Activated T-helper 17 cell treated with anti-CD3 and anti-CD28 coated beads, Interleukin-2, amount 50 U/mL, for 72 hours (primary cell): ENCODE results near the gene HLA-A. TPM values are rescaled to one million over a fixed set of nuclear protein-coding genes. Genes with fewer than 3 reads are reported as not detected.

Experiments used
- ATAC-seq: fragments of 150-1000 bp; cut with Tn5 transposase; replicated peaks from 2 replicates; pipeline ENCODE4 v1.10.0; 2021; ENCODE audit warnings: mild to moderate bottlenecking, moderate library complexity
- H3K27ac Mint-ChIP-seq: one replicate; pipeline ENCODE4 v1.8.0; 2022; ENCODE audit warnings: mixed read lengths
- H3K27me3 Mint-ChIP-seq: one replicate; pipeline ENCODE4 v1.8.0; 2022; ENCODE audit warnings: mixed read lengths
- H3K36me3 Mint-ChIP-seq: one replicate; pipeline ENCODE4 v1.8.0; 2022; ENCODE audit warnings: low read depth, mild to moderate bottlenecking, mixed read lengths
- H3K4me1 Mint-ChIP-seq: one replicate; pipeline ENCODE4 v1.8.0; 2022; ENCODE audit warnings: mixed read lengths
- H3K4me3 Mint-ChIP-seq: one replicate; pipeline ENCODE4 v1.8.0; 2022; ENCODE audit warnings: mild to moderate bottlenecking, mixed read lengths
- H3K9me3 Mint-ChIP-seq: one replicate; pipeline ENCODE4 v1.8.0; 2022; ENCODE audit warnings: mixed read lengths
- total RNA-seq, 2 donors: library from RNA; stranded (reverse); gene quantifications; one replicate each; pipeline ENCODE4 v1.2.3, GENCODE V29; 2022

HLA-A gene
- total RNA-seq, 2 donors from 2014 or later = 1,094 to 1,926 TPM

DNA sequence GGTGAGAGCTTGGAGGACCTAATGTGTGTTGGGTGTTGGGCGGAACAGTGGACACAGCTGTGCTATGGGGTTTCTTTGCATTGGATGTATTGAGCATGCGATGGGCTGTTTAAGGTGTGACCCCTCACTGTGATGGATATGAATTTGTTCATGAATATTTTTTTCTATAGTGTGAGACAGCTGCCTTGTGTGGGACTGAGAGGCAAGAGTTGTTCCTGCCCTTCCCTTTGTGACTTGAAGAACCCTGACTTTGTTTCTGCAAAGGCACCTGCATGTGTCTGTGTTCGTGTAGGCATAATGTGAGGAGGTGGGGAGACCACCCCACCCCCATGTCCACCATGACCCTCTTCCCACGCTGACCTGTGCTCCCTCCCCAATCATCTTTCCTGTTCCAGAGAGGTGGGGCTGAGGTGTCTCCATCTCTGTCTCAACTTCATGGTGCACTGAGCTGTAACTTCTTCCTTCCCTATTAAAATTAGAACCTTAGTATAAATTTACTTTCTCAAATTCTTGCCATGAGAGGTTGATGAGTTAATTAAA lies 3.0 kb downstream of the HLA-A start:
- peaks cover 60% of the 10 kb centered on the region for H3K36me3 Mint-ChIP-seq
- ATAC-seq = no peak
- H3K9me3 Mint-ChIP-seq = no peaks in the 10 kb centered on the region
- H3K27ac Mint-ChIP-seq = peak overlapping the region; percentile 89
- peak overlapping the region; percentile 99 for H3K4me3 Mint-ChIP-seq
- H3K27me3 Mint-ChIP-seq = no peaks in the 10 kb centered on the region
- peaks cover 20% of the 10 kb centered on the region for H3K4me1 Mint-ChIP-seq

- H3K4me3 Mint-ChIP-seq = peak overlapping the region; percentile 99
Observed at GRCh38 chr6:29946223-29947076, 4.1 kb downstream of the HLA-A start.

DNA sequence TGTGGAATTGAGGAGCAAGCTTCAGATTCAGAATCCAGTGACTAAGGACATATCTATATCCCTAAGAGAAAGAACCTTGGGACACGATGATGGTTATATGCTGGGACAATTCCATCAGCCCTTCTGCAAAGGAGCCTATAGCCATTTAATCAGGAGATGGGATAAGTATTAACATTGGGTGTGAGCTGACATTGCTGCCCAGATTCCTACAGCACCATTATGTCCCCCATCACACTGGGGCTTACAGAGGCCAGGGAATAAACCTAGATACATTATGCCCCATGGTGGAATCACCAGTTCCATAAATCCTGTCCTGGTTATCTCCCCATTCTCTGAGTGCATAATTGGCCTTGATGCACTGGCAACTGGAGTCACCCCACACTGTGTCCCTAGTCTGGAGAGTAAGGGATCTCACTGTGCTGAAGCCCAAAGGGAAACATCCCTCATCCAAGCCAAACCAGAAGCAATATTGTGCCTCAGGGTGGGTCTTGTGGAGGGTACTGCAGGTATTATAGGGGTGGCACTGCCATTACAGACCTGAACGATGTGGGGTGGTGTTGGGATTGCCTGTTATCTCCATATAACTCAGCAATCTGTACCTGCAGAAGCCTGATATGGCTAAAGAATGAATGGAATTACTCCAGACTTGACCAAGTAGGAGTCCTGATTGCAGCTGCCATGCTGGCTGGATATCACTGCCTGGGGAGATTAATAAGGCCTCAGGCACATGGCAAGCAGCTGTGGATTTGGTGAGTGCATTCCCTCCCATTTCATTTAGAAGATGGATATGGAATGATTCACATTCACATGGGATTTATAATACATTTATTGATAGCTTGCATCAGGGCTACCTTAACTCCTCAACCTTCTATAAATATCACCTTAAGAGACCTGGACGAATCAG lies 5.0 kb downstream of the HLA-A start:
- H3K9me3 Mint-ChIP-seq = no peaks in the 10 kb centered on the region
- H3K36me3 Mint-ChIP-seq = peaks cover 51% of the 10 kb centered on the region
- H3K27ac Mint-ChIP-seq = no peak overlapping the region
- no peaks in the 10 kb centered on the region for H3K27me3 Mint-ChIP-seq
- peak overlapping the region; percentile 99 for H3K4me3 Mint-ChIP-seq
- H3K4me1 Mint-ChIP-seq = peaks cover 14% of the 10 kb centered on the region
- no peak for ATAC-seq

More at GRCh38 chr6:29946223-29947076, 4.1 kb downstream of the HLA-A start:
- Mint-ChIP-seq H3K27me3 (no peaks in the 10 kb centered on the region), H3K36me3 (peaks cover 60% of the 10 kb centered on the region), H3K9me3 (no peaks in the 10 kb centered on the region), H3K4me1 (peaks cover 14% of the 10 kb centered on the region), H3K27ac (peak overlapping the region; percentile 89)
- ATAC-seq = no peak

DNA sequence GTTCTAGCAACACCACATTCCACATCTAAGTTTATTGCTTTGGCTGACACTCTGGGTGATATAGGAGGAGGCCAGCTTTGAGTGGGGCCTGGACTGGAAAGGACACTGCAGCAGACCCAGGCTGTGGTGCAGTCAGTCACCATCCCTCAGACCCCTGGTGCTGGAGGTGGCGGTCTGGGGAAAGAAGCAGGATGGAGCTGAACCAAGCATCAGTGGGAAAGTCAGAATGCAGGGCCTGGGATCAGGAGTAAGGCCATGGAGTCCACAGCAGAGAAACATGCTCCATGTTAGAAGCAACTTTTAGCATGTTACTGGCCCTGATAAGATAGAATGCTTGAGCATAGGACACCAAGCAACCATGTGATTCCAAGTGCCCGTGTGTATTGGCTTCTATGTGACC lies 5.9 kb downstream of the HLA-A start:
- H3K4me3 Mint-ChIP-seq = no peak overlapping the region
- H3K4me1 Mint-ChIP-seq = peaks cover 14% of the 10 kb centered on the region
- ATAC-seq = peak; percentile 11
- no peaks in the 10 kb centered on the region for H3K9me3 Mint-ChIP-seq
- no peaks in the 10 kb centered on the region for H3K27me3 Mint-ChIP-seq
- peaks cover 42% of the 10 kb centered on the region for H3K36me3 Mint-ChIP-seq
- H3K27ac Mint-ChIP-seq = no peak overlapping the region

- no peak overlapping the region for H3K27ac Mint-ChIP-seq
- no peaks in the 10 kb centered on the region for H3K9me3 Mint-ChIP-seq
- no peak for ATAC-seq
Observed at GRCh38 chr6:29949934-29950333, 7.6 kb downstream of the HLA-A start.

DNA sequence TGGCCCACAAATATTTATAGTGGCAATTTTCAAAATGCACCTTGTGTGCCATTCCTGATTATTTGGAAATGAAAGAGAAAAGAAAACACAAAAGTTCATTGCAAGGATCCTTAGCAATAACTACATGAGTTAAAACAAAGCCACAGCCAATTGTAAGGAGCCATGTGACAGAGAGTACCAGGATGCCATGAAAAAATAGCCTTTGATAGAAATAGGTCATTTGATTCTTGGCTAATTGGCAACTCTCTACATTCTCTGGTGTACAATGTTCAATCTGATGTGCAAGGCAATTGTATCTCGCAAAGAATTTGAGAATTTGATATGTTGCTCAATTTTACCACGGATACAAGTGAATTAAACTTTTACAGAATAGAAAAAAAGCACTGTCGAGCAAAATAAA lies 9.6 kb downstream of the HLA-A start:
- Mint-ChIP-seq H3K27me3 (no peaks in the 10 kb centered on the region), H3K4me1 (no peaks in the 10 kb centered on the region), H3K9me3 (no peaks in the 10 kb centered on the region), H3K4me3 (no peak overlapping the region), H3K27ac (no peak overlapping the region), H3K36me3 (peaks cover 6% of the 10 kb centered on the region)
- ATAC-seq = no peak

More at GRCh38 chr6:29949934-29950333, 7.6 kb downstream of the HLA-A start:
- H3K4me3 Mint-ChIP-seq = no peak overlapping the region
- no peaks in the 10 kb centered on the region for H3K27me3 Mint-ChIP-seq
- H3K36me3 Mint-ChIP-seq = peaks cover 25% of the 10 kb centered on the region
- H3K4me1 Mint-ChIP-seq = peaks cover 14% of the 10 kb centered on the region

DNA sequence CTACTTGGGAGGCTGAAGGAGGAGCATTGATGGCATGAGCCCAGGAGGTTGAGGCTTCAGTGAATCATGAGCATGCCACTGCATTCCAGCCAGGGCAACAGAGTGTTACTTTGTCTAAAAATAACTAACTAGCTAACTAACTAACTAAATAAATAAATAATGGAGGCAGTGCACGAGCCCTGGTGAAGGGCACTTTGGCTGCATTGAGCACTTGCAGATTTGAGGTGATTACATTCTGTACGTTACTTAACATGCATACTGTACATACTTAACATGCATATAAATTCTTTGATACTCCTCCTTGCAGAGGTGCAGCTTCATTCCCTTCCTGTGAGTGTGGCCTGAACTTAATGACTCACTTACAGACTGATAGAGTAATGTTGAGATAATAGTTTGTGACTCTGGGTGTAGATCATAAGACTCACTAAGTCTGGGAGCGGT lies 10.7 kb downstream of the HLA-A start:
- no peaks in the 10 kb centered on the region for H3K4me1 Mint-ChIP-seq
- H3K36me3 Mint-ChIP-seq = peaks cover 4% of the 10 kb centered on the region
- no peak overlapping the region for H3K27ac Mint-ChIP-seq
- H3K4me3 Mint-ChIP-seq = no peak overlapping the region
- no peak for ATAC-seq
- H3K27me3 Mint-ChIP-seq = no peaks in the 10 kb centered on the region
- H3K9me3 Mint-ChIP-seq = no peaks in the 10 kb centered on the region

DNA sequence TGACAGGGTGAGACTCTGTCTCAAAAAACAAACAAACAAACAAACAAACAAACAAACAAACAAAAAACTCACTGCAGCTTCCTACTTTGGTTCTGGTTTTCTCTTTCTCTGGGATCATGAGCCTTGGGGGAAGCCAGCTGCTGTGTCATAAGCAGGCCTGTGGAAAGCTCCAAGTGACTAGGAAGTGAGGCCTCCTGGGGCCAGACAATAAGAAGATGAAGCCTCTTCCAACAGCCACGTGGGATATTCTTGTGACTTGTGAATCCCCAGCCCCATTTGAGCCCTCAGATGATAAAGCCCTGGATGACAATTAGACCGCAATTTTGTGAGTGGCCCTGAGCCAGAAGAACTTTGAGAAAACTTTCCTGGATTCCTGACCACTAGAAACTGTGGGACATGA lies 11.4 kb downstream of the HLA-A start:
- Mint-ChIP-seq H3K27me3 (no peaks in the 10 kb centered on the region), H3K9me3 (no peaks in the 10 kb centered on the region), H3K4me1 (no peaks in the 10 kb centered on the region), H3K36me3 (peaks cover under 1% of the 10 kb centered on the region), H3K27ac (no peak overlapping the region), H3K4me3 (no peak overlapping the region)
- no peak for ATAC-seq

GRCh38 chr6:29954272-29954671 lies 11.9 kb downstream of the HLA-A start:
- Mint-ChIP-seq H3K27ac (no peak overlapping the region), H3K4me1 (no peaks in the 10 kb centered on the region)

GRCh38 chr6:29955783-29956182 lies 13.5 kb downstream of the HLA-A start:
- no peak for ATAC-seq
- H3K4me1 Mint-ChIP-seq = no peaks in the 10 kb centered on the region
- no peaks in the 10 kb centered on the region for H3K36me3 Mint-ChIP-seq
- no peaks in the 10 kb centered on the region for H3K9me3 Mint-ChIP-seq
- no peak overlapping the region for H3K27ac Mint-ChIP-seq
- H3K4me3 Mint-ChIP-seq = no peak overlapping the region
- no peaks in the 10 kb centered on the region for H3K27me3 Mint-ChIP-seq

More at GRCh38 chr6:29954272-29954671, 11.9 kb downstream of the HLA-A start:
- Mint-ChIP-seq H3K4me3 (no peak overlapping the region), H3K9me3 (no peaks in the 10 kb centered on the region), H3K27me3 (no peaks in the 10 kb centered on the region), H3K36me3 (no peaks in the 10 kb centered on the region)
- ATAC-seq = no peak

DNA sequence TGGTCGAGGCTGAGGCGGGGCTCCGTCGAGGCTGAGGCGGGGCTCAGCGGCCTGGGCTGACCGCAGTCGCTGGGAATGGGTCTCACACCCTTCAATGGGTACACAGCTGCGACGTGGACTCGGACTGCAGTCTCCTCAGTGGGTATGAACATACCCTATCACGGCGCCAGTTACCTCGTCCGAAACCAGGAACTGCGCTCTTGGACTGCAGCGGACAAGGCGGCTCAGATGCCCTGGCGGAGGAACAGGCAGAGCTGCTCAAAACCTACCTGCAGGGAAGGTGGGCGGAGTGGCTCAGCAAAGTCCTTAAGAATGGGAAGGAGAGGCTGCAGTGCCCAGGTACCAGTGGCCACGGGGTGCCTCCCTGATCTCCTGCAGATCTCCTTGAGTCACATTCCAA lies 14.2 kb downstream of the HLA-A start:
- H3K4me1 Mint-ChIP-seq = no peaks in the 10 kb centered on the region
- H3K9me3 Mint-ChIP-seq = no peaks in the 10 kb centered on the region
- no peak for ATAC-seq
- no peaks in the 10 kb centered on the region for H3K36me3 Mint-ChIP-seq
- no peaks in the 10 kb centered on the region for H3K27me3 Mint-ChIP-seq
- no peak overlapping the region for H3K27ac Mint-ChIP-seq
- no peak overlapping the region for H3K4me3 Mint-ChIP-seq

DNA sequence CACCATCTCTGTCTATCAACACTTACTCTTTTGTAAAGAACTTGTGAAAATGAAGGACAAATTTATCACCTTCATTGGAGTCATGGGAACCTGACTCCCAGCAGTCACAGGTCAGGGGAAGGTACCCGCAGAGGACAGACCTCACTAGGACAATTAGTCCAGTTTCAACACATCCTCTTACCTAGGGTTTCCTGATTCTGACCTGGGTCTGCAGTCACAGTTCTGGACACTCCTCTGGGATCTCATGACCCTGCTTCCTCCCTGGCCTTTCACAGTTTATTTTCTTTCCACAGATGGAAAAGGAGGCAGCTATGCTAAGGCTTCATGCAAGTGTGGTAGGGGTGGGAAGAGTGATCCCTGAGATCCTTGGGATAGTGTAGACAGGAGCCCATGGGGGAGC lies 15.7 kb downstream of the HLA-A start:
- Mint-ChIP-seq H3K36me3 (no peaks in the 10 kb centered on the region), H3K27ac (no peak overlapping the region), H3K4me1 (peaks cover 5% of the 10 kb centered on the region), H3K9me3 (no peaks in the 10 kb centered on the region), H3K4me3 (no peak overlapping the region), H3K27me3 (no peaks in the 10 kb centered on the region)
- no peak for ATAC-seq

DNA sequence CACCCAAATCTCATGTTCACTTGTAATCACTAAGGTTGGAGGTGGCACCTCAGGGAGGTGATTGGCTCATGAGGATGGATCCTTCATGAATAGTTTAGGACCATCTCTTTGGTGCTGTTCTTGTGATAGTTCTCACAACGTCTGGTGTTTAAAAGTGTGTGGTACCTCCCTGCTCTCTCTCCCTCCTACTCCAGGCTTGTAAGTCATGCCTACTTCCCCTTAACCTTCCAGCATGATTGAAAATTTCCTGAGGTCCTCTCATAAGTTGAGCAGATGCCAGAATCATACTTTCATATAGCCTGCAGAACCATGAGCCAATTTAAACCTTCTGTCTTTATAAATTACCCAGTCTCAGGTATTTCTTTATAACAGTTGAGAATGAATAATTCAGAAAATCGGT lies 16.6 kb downstream of the HLA-A start:
- H3K27ac Mint-ChIP-seq = no peak overlapping the region

DNA sequence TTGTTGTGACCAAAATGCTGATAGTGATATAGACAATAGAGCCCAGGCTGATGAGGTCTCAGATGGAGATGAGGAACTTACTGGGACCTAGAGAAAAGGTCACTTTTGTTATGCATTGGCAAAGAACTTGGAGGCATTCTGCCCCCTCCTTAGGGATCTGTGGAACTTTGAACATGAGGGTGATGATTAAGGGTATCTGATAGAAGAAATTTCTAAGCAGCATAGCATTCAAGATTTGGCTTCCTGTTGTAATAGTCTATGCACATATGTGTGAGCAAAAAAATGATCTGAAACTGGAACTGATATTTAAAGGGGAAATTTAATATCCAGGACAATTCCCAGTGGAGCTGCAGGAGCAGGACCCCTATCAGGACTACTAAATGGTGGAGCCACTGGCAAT lies 17.1 kb downstream of the HLA-A start:
- Mint-ChIP-seq H3K36me3 (no peaks in the 10 kb centered on the region), H3K4me1 (peaks cover 5% of the 10 kb centered on the region), H3K9me3 (no peaks in the 10 kb centered on the region), H3K27ac (no peak overlapping the region), H3K27me3 (no peaks in the 10 kb centered on the region), H3K4me3 (no peak overlapping the region)
- ATAC-seq = no peak

More for the DNA sequence above, 16.6 kb downstream of the HLA-A start:
- no peak overlapping the region for H3K4me3 Mint-ChIP-seq
- H3K4me1 Mint-ChIP-seq = peaks cover 5% of the 10 kb centered on the region
- H3K36me3 Mint-ChIP-seq = no peaks in the 10 kb centered on the region
- H3K9me3 Mint-ChIP-seq = no peaks in the 10 kb centered on the region
- no peaks in the 10 kb centered on the region for H3K27me3 Mint-ChIP-seq
- ATAC-seq = no peak
